ENCODE measurements around the gene ANAPC7.

The ANAPC7 gene

DNA sequence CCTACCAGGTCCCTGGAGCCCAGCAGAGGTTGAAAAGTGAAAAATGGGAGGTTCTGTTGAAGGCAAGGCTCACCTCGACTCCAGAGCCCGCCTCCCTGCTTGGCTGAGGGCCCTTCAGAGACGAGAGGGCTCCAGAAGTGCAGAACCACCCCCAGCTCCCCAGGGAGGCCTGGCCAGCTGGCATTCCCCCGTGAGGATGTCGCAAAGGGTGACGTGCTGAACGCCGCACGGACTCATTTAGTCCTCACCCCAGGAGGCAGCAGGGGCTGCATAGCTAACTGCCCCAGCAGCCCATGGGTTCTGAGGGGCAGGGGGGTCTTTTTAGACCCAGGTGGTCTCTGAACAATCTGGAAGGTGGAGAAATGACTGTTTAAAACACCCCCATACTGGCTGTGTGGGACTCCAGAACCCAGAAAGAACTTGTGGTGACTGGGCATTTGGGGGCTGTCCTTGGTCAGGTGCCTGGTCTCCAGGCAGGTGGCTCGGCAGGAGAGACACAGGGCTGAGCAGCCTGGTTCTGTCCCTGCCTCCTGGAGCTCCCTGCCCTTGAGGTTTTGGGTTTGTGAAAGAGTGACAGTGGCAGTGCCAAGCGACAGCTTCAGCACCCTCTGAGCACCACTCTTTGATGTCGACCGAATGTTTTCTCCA, 32.0 kb downstream of the ANAPC7 start:
- TF ChIP-seq NFIC (IDR thresholded peaks at IDR 0.05) (no peak), TEAD4 (IDR thresholded peaks at IDR 0.05) (no peak), EGR1 (IDR thresholded peaks at IDR 0.05) (no peak), EP300 (IDR thresholded peaks at IDR 0.05; ENCODE audit: borderline replicate concordance) (no peak), TCF12 (IDR thresholded peaks at IDR 0.05; ENCODE audit: low read depth) (no peak), TAF1 (IDR thresholded peaks at IDR 0.05; ENCODE audit: low read depth) (no peak), FOXM1 (IDR thresholded peaks at IDR 0.05; ENCODE audit: borderline replicate concordance, low read depth) (no peak), CREB1 (IDR thresholded peaks at IDR 0.05; ENCODE audit: low read depth) (no peak), ZBTB7A (IDR thresholded peaks at IDR 0.05; ENCODE audit: low read depth) (no peak), RAD21 (IDR thresholded peaks at IDR 0.05; ENCODE audit: low read depth) (no peak), YY1 (IDR thresholded peaks at IDR 0.05; ENCODE audit: low read depth) (no peak), CEBPB (IDR thresholded peaks at IDR 0.05) (no peak)
- TF ChIP-seq, protein P1, sequence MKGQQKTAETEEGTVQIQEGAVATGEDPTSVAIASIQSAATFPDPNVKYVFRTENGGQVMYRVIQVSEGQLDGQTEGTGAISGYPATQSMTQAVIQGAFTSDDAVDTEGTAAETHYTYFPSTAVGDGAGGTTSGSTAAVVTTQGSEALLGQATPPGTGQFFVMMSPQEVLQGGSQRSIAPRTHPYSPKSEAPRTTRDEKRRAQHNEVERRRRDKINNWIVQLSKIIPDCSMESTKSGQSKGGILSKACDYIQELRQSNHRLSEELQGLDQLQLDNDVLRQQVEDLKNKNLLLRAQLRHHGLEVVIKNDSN (IDR thresholded peaks at IDR 0.05), result no peak
- TF ChIP-seq, protein P2, sequence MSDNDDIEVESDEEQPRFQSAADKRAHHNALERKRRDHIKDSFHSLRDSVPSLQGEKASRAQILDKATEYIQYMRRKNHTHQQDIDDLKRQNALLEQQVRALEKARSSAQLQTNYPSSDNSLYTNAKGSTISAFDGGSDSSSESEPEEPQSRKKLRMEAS (IDR thresholded peaks at IDR 0.05), result no peak
- TF ChIP-seq, protein P3, sequence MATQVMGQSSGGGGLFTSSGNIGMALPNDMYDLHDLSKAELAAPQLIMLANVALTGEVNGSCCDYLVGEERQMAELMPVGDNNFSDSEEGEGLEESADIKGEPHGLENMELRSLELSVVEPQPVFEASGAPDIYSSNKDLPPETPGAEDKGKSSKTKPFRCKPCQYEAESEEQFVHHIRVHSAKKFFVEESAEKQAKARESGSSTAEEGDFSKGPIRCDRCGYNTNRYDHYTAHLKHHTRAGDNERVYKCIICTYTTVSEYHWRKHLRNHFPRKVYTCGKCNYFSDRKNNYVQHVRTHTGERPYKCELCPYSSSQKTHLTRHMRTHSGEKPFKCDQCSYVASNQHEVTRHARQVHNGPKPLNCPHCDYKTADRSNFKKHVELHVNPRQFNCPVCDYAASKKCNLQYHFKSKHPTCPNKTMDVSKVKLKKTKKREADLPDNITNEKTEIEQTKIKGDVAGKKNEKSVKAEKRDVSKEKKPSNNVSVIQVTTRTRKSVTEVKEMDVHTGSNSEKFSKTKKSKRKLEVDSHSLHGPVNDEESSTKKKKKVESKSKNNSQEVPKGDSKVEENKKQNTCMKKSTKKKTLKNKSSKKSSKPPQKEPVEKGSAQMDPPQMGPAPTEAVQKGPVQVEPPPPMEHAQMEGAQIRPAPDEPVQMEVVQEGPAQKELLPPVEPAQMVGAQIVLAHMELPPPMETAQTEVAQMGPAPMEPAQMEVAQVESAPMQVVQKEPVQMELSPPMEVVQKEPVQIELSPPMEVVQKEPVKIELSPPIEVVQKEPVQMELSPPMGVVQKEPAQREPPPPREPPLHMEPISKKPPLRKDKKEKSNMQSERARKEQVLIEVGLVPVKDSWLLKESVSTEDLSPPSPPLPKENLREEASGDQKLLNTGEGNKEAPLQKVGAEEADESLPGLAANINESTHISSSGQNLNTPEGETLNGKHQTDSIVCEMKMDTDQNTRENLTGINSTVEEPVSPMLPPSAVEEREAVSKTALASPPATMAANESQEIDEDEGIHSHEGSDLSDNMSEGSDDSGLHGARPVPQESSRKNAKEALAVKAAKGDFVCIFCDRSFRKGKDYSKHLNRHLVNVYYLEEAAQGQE (IDR thresholded peaks at IDR 0.05; ENCODE audit: low read depth), result no peak

DNA sequence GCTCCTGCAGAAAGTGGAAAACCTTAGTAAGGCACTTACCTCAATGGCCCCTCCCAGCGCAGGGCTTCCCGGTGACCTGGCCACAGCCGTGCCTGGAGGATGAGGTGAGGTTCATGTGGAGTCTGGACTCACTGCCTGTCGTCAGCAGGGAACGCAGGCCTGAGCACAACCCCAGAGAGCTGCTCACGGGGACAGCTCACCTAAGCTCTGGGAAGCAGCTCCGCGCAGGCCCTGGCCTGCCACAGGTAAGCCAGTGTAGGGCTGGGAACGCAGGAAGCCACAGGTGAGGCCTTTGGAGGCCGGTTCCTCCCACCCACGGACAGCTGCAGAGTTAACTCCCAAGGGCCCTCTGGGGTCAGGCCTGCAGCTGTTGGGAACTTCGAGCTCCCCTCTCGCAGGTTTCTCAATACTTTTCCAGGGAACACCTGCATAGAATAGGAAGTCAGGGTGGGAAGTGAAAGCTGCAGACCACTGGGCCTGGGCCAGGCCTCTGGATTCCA, 32.7 kb downstream of the ANAPC7 start:
- TF ChIP-seq TAF1 (IDR thresholded peaks at IDR 0.05; ENCODE audit: low read depth) (no peak), NFIC (IDR thresholded peaks at IDR 0.05) (no peak), YY1 (IDR thresholded peaks at IDR 0.05; ENCODE audit: low read depth) (no peak), CREB1 (IDR thresholded peaks at IDR 0.05; ENCODE audit: low read depth) (no peak), TEAD4 (IDR thresholded peaks at IDR 0.05) (no peak), EGR1 (IDR thresholded peaks at IDR 0.05) (no peak), EP300 (IDR thresholded peaks at IDR 0.05; ENCODE audit: borderline replicate concordance) (no peak), CEBPB (IDR thresholded peaks at IDR 0.05) (no peak), ZBTB7A (IDR thresholded peaks at IDR 0.05; ENCODE audit: low read depth) (no peak), TCF12 (IDR thresholded peaks at IDR 0.05; ENCODE audit: low read depth) (no peak), RAD21 (IDR thresholded peaks at IDR 0.05; ENCODE audit: low read depth) (no peak)
- TF ChIP-seq, protein P1 (IDR thresholded peaks at IDR 0.05), result no peak
- TF ChIP-seq, protein P2 (IDR thresholded peaks at IDR 0.05), result no peak
- TF ChIP-seq, protein P3 (IDR thresholded peaks at IDR 0.05; ENCODE audit: low read depth), result no peak

DNA sequence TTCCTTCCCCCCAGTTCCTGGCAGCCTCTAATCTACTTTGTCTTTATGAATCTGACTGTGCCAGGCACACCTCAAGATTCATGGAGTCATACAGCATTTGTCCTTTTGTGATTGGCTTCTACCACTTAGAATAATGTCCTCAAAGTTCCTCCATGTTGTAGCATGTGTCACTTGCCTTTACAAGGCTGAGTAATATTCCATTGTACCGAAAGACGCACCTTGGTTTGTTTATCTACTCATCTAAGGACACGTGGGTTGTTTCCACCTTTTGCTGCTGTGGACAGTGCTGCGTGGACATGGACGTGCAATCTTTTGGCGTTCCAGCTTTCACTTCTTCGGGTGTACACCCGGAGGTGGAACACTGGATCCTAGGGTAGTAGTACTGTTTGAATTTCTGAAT, 33.5 kb downstream of the ANAPC7 start:
- TF ChIP-seq TCF12 (IDR thresholded peaks at IDR 0.05; ENCODE audit: low read depth) (no peak), EGR1 (IDR thresholded peaks at IDR 0.05) (no peak), EP300 (IDR thresholded peaks at IDR 0.05; ENCODE audit: borderline replicate concordance) (no peak)
- TF ChIP-seq, protein P1 (IDR thresholded peaks at IDR 0.05), result no peak

DNA sequence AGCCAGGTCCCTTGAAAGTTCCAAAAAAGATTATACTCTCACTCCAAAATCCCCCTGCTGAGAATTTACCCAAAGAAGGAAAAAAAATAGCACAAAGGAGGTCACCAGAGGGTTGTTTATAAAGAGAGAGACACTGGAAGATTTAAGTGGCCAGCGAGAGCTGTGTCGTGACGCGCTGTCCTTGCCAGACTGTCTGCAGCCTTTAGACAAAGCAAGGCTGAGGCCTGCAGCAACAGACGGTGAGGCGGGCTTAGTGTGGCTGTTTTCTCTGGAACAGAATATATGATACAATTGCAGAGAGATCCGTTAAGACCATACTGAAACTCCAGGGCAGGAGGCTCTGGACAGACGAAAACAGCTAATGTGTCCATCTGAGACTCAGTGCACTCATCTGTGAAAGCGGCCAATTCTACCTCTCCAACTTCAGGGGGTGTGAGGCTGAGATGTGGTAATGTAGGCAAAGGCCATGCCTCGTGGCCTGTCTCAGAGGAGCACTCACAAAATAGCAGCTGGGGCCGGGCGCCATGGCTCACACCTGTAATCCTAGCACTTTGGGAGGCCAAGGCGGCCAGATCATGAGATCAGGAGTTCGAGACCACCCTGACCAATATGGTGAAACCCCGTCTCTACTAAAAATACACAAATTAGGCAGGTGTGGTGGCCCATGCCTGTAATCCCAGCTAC, 36.2 kb downstream of the ANAPC7 start:
- no peak for TF ChIP-seq EP300 (IDR thresholded peaks at IDR 0.05; ENCODE audit: borderline replicate concordance)
- TF ChIP-seq, protein P2 (IDR thresholded peaks at IDR 0.05), result no peak
- TF ChIP-seq FOXM1 (IDR thresholded peaks at IDR 0.05; ENCODE audit: borderline replicate concordance, low read depth), result no peak
- TF ChIP-seq YY1 (IDR thresholded peaks at IDR 0.05; ENCODE audit: low read depth), result no peak
- TF ChIP-seq, protein P1 (IDR thresholded peaks at IDR 0.05), result no peak
- no peak for TF ChIP-seq NFIC (IDR thresholded peaks at IDR 0.05)
- no peak for TF ChIP-seq CEBPB (IDR thresholded peaks at IDR 0.05)
- TF ChIP-seq EGR1 (IDR thresholded peaks at IDR 0.05), result no peak
- no peak for TF ChIP-seq RAD21 (IDR thresholded peaks at IDR 0.05; ENCODE audit: low read depth)
- no peak for TF ChIP-seq CREB1 (IDR thresholded peaks at IDR 0.05; ENCODE audit: low read depth)
- no peak for TF ChIP-seq TAF1 (IDR thresholded peaks at IDR 0.05; ENCODE audit: low read depth)
- no peak for TF ChIP-seq TEAD4 (IDR thresholded peaks at IDR 0.05)
- TF ChIP-seq TCF12 (IDR thresholded peaks at IDR 0.05; ENCODE audit: low read depth), result no peak
- TF ChIP-seq, protein P3 (IDR thresholded peaks at IDR 0.05; ENCODE audit: low read depth), result no peak
- no peak for TF ChIP-seq ZBTB7A (IDR thresholded peaks at IDR 0.05; ENCODE audit: low read depth)
